SKM-1 (cell line): ENCODE results near the gene SNX30.
"Not testable (repeated sequence)": the region's sequence is repeated elsewhere in the genome, so short reads cannot be mapped to it uniquely, and the experiment has no call there.

Experiments
- DNase-seq: peaks from one replicate; lab custom pipeline; 2025; ENCODE audit not compliant: unreplicated experiment; lab: John Stamatoyannopoulos, UW

Gene SNX30

GRCh38 chr9:112750016-112750763 is at the start of gene SNX30:
Gene SNX30 (plus strand): TSS chr9:112750760. CDS start chr9:112751002, 242 bp downstream.
- peak; percentile 18 for DNase-seq

DNA sequence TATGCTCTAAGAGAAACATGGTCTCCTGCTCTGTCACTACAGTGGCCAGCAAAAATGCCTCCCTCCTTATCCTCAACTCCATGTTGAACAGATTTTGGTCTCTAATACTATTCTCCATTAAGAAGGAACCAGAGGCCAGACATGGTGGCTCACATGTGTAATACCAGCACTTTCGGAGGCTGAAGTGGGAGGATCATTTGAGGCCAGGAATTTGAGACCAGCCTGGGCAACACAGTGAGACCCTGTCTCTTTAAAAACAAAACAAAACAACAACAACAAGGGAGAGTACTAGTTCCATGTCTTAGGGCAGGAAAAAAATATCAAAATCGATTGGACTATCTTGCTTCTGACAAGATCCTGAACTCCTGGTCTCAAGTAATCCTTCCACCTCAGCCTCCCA is 47.3 kb upstream of the SNX30 start:
- no peak for DNase-seq

DNA sequence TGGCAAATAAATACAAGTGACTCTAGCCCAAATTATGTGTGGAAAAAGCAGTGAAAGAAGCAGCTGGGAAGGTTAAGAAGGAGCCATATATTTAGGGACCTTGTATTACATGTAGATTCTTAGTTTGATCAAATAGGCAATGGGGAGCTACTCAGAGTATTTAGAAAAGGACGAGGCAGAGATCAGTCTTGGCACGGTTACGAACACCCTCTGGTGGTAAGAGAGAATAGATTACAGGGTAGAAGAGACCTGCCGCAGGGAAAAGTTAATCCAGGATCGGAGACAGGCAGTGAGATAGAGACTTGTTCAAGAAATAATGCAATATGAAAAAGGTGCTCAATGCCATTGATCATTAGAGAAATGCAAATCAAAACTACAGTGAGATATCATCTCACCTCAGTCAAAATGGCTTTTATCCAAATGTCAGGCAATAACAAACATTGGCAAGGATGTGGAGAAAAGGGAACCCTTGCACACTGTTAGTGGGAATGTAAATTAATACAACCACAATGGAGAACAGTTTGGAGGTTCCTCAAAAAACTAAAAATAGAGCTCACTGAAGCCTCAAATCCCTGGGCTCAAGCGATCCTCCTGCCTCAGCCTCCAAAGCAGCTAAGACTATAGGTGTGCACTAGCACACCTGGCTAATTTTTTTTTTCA is 44.7 kb upstream of the SNX30 start:
- no peak for DNase-seq

GRCh38 chr9:112711050-112711689 is 39.4 kb upstream of the SNX30 start:
- DNase-seq, result no peak

GRCh38 chr9:112712678-112713077 is 37.9 kb upstream of the SNX30 start:
- DNase-seq, result no peak

GRCh38 chr9:112717661-112718331 is 32.8 kb upstream of the SNX30 start, which contains the start of gene INIP:
Gene INIP (minus strand): TSS chr9:112718117. CDS start chr9:112716485, 1,632 bp downstream.
- DNase-seq, result peak; percentile 40

- no peak for DNase-seq
Measured at GRCh38 chr9:112719241-112719691, 31.3 kb upstream of the SNX30 start.

GRCh38 chr9:112719696-112720095 is 30.9 kb upstream of the SNX30 start:
- DNase-seq, result no peak

DNA sequence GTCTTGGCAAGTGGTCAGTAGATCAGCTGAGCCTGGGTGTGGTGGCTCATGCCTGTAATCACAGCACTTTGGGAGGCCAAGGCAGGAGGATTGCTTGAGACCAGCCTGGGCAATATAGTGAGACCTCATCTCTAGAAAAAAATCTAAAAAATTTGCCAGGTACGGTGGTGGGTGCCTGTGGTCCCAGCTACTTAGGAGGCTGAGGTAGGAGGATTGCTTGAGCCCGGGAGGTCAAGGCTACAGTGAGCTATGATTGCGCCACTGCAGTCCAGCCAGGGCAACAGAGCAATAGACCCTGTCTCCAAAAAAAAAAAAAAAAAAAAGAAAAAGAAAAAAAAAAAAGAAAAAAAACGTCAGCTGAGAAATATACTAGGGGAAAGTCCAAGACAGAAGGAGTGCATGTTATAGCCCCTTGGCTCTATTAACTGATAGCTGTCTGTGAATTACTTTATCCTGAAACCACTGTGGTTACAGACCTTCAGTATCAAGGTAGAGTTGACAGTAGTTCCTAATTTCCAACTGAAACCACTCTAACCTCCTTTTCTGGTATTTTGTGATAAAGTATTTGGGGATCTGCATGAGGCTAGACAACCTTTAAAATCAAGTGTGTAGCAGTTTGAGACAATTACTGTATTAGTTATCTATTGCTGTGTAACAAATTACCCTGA is 30.3 kb upstream of the SNX30 start:
- no peak for DNase-seq

DNA sequence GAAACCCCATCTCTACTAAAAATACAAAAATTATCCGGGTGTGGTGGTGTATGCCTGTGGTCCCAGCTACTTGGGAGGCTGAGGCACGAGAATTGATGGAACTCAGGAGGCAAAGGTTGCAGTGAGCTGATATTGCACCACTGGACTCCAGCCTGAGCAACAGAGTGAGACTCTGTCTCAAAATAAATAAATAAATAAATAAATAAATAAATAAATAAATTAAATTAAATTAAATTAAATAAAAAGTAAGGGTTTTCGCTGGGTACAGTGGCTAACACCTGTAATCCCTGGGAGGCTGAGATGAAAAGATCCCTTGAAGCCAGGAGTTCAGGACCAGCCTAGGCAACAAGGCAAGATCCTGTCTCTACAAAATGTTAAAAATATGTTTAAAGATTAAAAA is 27.8 kb upstream of the SNX30 start:
- not testable (repeated sequence) for DNase-seq

DNA sequence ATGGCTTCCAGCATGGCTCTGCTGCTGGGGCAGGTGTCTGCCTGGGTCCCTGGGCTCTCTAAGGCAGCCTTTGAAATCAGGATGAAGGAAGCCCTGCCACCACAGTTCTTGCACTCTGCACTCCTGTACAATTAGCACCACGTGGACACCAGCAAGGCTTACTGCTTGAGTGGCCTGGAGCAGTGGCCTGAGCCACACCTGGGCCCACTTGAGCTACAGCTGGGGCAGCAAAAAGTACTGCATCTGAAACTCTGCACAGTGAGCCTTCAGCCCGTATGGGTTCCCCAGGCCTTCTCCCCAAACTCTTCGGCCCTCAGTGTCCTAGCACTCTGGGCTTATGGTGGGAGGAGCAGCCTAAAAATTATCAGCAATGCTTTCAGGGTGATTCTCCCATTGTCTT is 24.6 kb upstream of the SNX30 start:
- DNase-seq, result no peak

DNA sequence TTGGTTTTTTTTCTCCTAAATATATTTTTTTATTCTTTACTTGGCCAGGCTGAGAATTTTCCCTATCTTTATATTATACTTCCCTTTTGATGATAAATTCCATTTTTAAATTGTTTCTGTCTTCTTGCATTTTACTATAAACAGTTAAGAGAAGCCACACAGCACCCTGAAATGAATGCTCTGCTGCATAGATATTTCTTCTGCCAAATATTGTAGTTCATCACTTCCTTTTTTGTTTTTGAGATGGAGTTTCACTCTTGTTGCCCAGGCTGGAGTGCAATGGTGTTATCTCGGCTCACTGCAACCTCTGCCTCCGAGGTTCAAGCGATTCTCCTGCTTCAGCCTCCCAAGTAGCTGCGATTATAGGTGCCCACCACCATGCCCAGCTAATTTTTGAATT is 24.1 kb upstream of the SNX30 start:
- DNase-seq, result no peak

DNA sequence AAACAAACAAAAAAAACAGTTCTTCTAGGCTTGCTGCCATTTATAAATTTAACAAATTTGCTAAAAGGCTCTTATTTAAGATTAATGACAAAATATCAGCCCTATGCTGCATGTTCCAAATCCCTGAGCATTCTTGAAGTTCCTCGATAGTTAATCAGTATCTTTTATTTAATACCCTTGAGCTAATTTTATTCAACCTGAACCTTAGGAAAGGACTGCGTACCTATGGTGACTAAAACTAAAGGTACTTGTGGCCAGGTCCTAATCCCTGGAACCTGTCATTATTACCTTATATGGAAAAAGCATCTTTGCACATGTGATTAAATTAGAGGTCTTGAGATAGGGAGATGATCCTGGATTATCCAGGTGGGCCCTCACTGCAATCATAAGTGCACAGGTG is 22.2 kb upstream of the SNX30 start:
- DNase-seq, result no peak

DNA sequence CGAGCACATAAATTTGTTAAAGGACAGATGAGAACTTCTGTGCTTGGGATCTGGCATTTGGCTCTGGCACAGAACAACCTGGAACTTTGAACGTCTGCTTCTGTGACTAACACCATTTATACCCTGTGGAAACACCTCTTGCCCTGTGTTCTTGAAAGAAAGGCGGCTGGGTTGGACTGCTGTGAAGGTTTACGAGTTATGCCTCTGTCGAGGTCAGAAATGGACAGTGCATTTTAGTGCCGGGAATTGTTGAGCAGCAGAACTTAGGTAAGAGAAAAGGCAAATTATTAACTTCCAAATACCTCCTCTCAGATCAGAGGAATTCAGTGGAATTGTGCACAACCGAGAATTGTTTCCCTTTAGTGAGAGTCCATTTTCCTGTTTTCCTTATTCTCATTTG is 18.6 kb upstream of the SNX30 start:
- no peak for DNase-seq

GRCh38 chr9:112734892-112735291 is 15.7 kb upstream of the SNX30 start:
- no peak for DNase-seq

DNA sequence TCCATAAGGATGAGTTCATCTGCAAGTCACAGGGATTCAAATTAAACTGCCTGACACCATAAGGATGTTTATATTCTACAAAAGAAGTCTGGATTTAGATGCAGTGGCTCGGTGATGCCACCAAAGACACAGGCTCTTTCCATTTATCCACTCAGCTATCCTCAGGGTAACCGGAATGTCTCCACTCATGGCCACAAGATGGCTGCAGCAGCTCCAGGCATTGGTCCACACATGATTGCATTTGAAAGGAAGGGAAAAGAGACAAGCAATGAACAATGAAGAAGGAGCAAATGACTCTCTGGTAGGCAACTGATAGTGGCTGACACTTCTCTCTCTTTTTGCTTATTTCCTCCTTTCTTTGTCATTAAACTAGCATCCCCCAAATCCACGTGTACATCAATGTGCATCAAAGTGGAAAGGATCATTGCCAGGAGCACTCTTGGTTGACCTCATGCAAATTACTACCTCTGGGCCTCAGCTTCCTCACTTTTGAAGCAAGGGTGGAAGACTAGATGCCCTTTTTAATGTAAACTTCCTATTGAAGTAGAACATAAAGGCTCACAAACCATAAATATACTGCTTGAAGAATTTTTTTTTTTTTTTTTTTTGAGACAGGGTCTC is 7.2 kb upstream of the SNX30 start:
- DNase-seq, result no peak

GRCh38 chr9:112744177-112744576 is 6.4 kb upstream of the SNX30 start:
- DNase-seq, result no peak

DNA sequence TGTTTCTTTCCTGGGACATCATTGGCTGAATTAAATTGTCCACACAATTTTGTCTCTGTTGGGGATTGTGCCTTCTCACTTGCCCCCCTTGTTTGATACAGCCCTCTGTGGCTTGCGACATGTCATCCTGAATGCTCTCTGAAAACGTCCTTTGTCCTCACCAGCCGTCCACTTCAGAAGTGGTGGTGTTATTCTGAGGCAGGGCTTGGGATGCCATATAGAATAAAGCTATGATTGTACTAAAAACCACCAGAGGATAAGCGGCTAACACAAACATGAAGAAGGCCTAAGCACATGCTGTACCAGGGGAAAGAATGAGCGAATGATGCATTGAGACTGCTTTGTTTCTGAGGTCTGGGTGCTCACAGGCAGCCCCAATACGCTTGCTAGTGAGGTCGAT is 3.5 kb upstream of the SNX30 start:
- DNase-seq, result no peak

DNA sequence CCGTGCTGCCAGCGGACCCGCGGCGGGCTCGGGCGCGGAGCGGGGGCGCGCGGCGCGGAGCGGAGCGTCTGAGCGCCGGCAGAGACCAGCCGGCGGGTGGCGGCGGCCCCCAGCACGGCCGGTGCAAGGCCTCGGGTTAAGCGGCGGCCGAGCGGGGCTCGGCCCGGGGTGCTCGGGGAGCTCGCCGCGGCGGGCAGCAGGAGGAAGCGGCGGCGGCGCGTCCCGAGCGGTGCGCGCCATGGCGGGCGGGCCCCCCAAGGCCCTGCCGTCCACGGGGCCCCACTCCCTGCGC is 150 bp downstream of the SNX30 start:
- no peak for DNase-seq

DNA sequence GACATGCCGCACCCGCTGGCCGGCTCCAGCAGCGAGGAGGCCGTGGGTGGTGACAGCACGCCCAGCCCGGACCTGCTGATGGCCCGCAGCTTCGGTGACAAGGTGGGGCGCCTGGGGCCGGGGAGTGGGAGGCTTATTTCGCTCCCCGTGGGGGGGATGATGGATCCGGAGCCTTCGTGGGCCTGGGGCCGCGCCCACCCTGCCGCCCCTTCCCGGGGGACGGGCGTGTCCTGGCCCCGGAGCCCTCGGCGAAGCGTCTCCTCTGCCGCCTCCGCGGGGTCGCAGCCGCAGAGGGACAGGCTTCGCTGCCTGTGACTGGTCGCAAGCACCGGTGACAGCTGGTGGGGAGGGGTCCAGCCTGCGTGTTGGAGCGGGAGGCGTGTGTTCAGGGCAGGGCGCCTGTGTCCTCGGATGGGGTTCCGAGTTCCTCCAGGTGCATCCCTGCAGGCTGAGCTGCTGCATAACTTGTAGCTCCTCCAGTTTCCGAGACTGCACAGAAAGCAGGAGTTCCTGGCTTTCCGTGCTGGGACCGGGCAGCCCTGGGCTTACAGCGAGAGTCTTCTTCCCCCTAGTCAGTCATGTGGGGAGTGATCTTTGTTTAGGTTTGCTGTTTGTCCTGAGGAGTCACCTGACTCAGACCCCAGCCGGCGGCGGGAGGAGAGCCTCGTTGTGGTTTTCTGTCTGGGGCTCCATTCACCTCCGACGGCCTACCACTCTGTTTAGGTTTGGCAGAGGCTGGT is 666 bp downstream of the SNX30 start:
- no peak for DNase-seq
